ENCODE data around the gene ETS1. TPM values are rescaled to one million over a fixed set of nuclear protein-coding genes. Genes with fewer than 3 reads are reported as not detected.
A peak's percentile ranks its signal among the peaks of the same experiment; 100 is the strongest.

The ETS1 gene
- total RNA-seq, 1 donor from 2014 or later = 55.9 TPM

GRCh38 chr11:128499613-128500253 lies 87.6 kb downstream of the ETS1 start:
- H3K4me3 Mint-ChIP-seq = no peak overlapping the region
- peaks cover 3% of the 10 kb centered on the region for H3K36me3 Mint-ChIP-seq (ENCODE audit: low read depth)
- H3K27ac Mint-ChIP-seq (ENCODE audit: unreplicated experiment) = no peak overlapping the region
- no peak for DNase-seq (ENCODE audit: low read depth, low spot score)
- H3K27me3 Mint-ChIP-seq (ENCODE audit: low read depth) = peaks cover 85% of the 10 kb centered on the region
- peaks cover 5% of the 10 kb centered on the region for H3K9me3 Mint-ChIP-seq
- peaks cover 64% of the 10 kb centered on the region for H3K4me1 Mint-ChIP-seq
- no peak for TF ChIP-seq CTCF (conservative IDR thresholded peaks at IDR 0.05)

GRCh38 chr11:128498721-128499245 lies 88.6 kb downstream of the ETS1 start:
- TF ChIP-seq CTCF (conservative IDR thresholded peaks at IDR 0.05) = no peak
- Mint-ChIP-seq H3K4me3 (no peak overlapping the region), H3K27ac (ENCODE audit: unreplicated experiment) (no peak overlapping the region), H3K36me3 (ENCODE audit: low read depth) (peaks cover 3% of the 10 kb centered on the region), H3K9me3 (peaks cover 5% of the 10 kb centered on the region), H3K27me3 (ENCODE audit: low read depth) (peaks cover 85% of the 10 kb centered on the region), H3K4me1 (peaks cover 72% of the 10 kb centered on the region)
- no peak for DNase-seq (ENCODE audit: low read depth, low spot score)

DNA sequence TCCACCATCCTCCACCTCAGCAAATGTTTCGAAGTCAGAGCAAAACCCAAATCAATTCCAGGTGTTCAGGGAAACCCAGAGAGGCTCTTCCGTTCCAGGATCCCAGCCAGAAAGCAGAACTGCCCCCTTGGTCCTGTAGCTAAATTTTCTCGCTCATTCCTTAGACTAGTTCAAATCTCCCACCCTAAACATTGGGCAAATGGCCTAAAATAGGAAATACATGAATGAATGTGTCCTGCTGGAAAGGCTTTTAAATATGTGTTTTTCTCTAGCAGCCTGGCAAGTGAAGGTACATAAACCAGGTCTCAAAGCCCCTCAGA lies 89.6 kb downstream of the ETS1 start:
- peaks cover 82% of the 10 kb centered on the region for H3K27me3 Mint-ChIP-seq (ENCODE audit: low read depth)
- peak overlapping the region; percentile 5 for H3K4me3 Mint-ChIP-seq

DNA sequence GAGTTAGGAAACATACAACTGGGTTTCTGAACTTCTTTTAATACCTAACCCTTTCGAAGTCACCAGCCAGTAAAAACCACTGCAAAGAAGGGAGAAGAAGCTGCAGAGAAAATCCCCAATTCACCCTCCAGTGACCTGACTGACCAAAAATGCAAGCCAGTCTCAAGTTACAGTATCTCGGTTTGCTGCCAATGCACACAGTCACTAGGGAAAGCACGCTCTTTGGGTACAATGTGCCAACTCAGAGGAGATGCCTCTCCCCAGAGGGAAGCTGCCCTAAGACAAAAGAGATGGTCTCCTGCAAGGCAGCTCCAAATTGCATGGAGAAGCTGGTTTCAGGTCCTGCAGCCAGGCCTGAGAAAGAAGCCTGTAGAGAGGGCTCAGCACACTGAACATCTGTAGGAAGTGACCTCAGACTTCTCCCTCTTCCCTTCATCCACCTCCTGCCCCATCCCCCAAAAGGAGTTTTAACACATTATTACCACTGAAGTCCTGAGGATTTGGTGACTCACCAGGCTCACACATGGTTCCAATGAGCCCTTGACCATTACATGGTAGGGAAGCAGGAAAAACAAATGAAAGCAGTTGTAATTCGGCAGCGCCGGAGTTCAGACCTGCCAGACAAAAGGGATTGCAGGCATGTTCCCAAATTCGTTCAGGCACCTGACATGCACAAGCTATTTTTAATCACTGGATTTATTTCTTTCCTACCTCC lies 90.1 kb downstream of the ETS1 start:
- peaks cover 3% of the 10 kb centered on the region for H3K36me3 Mint-ChIP-seq (ENCODE audit: low read depth)
- no peak overlapping the region for H3K27ac Mint-ChIP-seq (ENCODE audit: unreplicated experiment)
- H3K27me3 Mint-ChIP-seq (ENCODE audit: low read depth) = peaks cover 83% of the 10 kb centered on the region
- H3K4me3 Mint-ChIP-seq = peak overlapping the region; percentile 5
- peaks cover 61% of the 10 kb centered on the region for H3K4me1 Mint-ChIP-seq
- TF ChIP-seq CTCF (conservative IDR thresholded peaks at IDR 0.05) = no peak
- H3K9me3 Mint-ChIP-seq = peaks cover 5% of the 10 kb centered on the region
- no peak for DNase-seq (ENCODE audit: low read depth, low spot score)

More for the DNA sequence above, 89.6 kb downstream of the ETS1 start:
- TF ChIP-seq CTCF (conservative IDR thresholded peaks at IDR 0.05) = no peak
- Mint-ChIP-seq H3K9me3 (peaks cover 5% of the 10 kb centered on the region), H3K36me3 (ENCODE audit: low read depth) (peaks cover 3% of the 10 kb centered on the region), H3K4me1 (peaks cover 65% of the 10 kb centered on the region), H3K27ac (ENCODE audit: unreplicated experiment) (no peak overlapping the region)
- no peak for DNase-seq (ENCODE audit: low read depth, low spot score)

DNA sequence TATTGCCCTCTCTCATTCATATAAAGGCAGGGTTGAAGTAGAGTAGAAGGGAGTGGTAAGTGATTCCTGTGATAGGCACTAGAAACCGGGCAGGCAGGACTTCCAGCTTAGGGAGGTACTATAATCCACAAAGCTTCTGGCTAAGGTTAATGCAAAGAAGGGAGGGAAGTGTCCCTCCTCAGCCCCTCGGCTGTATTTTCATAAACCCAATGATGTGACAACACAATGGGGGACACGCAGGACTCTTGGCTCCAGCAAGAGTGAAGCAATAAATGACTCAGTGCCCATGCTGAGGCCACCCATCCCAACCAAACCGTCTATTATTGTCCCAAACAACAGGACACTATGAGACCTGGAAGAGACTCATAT lies 90.7 kb downstream of the ETS1 start:
- no peak for TF ChIP-seq CTCF (conservative IDR thresholded peaks at IDR 0.05)
- peaks cover 83% of the 10 kb centered on the region for H3K27me3 Mint-ChIP-seq (ENCODE audit: low read depth)
- H3K9me3 Mint-ChIP-seq = peaks cover 3% of the 10 kb centered on the region
- peaks cover 56% of the 10 kb centered on the region for H3K4me1 Mint-ChIP-seq
- H3K4me3 Mint-ChIP-seq = no peak overlapping the region
- H3K36me3 Mint-ChIP-seq (ENCODE audit: low read depth) = peaks cover 3% of the 10 kb centered on the region
- no peak for DNase-seq (ENCODE audit: low read depth, low spot score)
- no peak overlapping the region for H3K27ac Mint-ChIP-seq (ENCODE audit: unreplicated experiment)
